Breast epithelium (tissue), 4 donors: Measurements from ENCODE around the gene CFDP1. TPM values are rescaled to one million over a fixed set of nuclear protein-coding genes. Genes with fewer than 3 reads are reported as not detected.

Experiments
- DNase-seq, 2 donors: peaks; one replicate each; pipeline ENCODE4 v3.0.0-alpha.2; 2019; ENCODE audit warnings: low spot score in 2 of 2
- H3K27ac ChIP-seq, 2 donors: fragments of 200-600 bp; sonication (generic) in 1 of 2; one replicate each; pipeline ENCODE4 v1.5.1; 2016 to 2019; ENCODE audit warnings: mild to moderate bottlenecking in 1 of 2
- H3K27me3 ChIP-seq, 2 donors: fragments of 200-600 bp; sonication (generic) in 1 of 2; one replicate each; pipeline versions ENCODE4 v1.5.1 to v1.6.0; 2017 to 2019; ENCODE audit warnings: control low read depth in 1 of 2, mild to moderate bottlenecking in 1 of 2
- H3K36me3 ChIP-seq: fragments of 200-600 bp; one replicate; pipeline ENCODE4 v1.5.1; 2019
- H3K4me1 ChIP-seq, 2 donors: fragments of 200-600 bp; sonication (generic); one replicate each; pipeline ENCODE4 v1.5.1; 2016 to 2019; ENCODE audit warnings: control low read depth in 1 of 2
- H3K4me3 ChIP-seq, 3 donors: fragments of 200-600 bp; sonication (generic); 1 replicate in 2 of 3; 2 replicates in 1 of 3; pipeline ENCODE4 v1.5.1; 2016 to 2019; ENCODE audit warnings: mild to moderate bottlenecking in 3 of 3, moderate library complexity in 2 of 3
- H3K9me3 ChIP-seq, 2 donors: fragments of 200-600 bp; sonication (generic) in 1 of 2; one replicate each; pipeline ENCODE4 v1.5.1; 2016 to 2019; ENCODE audit warnings: control low read depth in 1 of 2
- POLR2A ChIP-seq: fragments of 450-650 bp; IDR thresholded peaks from one replicate; pipeline ENCODE4 v1.6.1; 2016; ENCODE audit warnings: antibody characterized with exemption, mild to moderate bottlenecking, moderate library complexity
- POLR2AphosphoS5 ChIP-seq, 3 donors: sonication (generic); formaldehyde crosslinking; IDR thresholded peaks; one replicate each; pipeline ENCODE4 v1.6.1; 2017; ENCODE audit warnings: antibody characterized with exemption in 3 of 3
- intact Hi-C: fragments of 100-400 bp; cut with DNase I; formaldehyde crosslinking; loops from one replicate; pipeline ENCODE4 v1.15.1; 2023; ENCODE audit warnings: low total_unique reads
- total RNA-seq, 3 donors: library from RNA; depleted of rRNA; stranded (reverse); fragments of >200 nt; gene quantifications; one replicate each; pipeline ENCODE4 v1.1.0, GENCODE V29; 2016
- TF ChIP-seq, protein P1 (sequence below), 3 donors: fragments of 450-650 bp; IDR thresholded peaks; one replicate each; pipeline ENCODE4 v1.5.1; 2016 to 2017; ENCODE audit warnings: antibody characterized with exemption in 3 of 3, mild to moderate bottlenecking in 3 of 3, moderate library complexity in 3 of 3

Gene CFDP1
- total RNA-seq, 3 donors from 2014 or later = 55.5 to 81.9 (median 80.9) TPM

DNA sequence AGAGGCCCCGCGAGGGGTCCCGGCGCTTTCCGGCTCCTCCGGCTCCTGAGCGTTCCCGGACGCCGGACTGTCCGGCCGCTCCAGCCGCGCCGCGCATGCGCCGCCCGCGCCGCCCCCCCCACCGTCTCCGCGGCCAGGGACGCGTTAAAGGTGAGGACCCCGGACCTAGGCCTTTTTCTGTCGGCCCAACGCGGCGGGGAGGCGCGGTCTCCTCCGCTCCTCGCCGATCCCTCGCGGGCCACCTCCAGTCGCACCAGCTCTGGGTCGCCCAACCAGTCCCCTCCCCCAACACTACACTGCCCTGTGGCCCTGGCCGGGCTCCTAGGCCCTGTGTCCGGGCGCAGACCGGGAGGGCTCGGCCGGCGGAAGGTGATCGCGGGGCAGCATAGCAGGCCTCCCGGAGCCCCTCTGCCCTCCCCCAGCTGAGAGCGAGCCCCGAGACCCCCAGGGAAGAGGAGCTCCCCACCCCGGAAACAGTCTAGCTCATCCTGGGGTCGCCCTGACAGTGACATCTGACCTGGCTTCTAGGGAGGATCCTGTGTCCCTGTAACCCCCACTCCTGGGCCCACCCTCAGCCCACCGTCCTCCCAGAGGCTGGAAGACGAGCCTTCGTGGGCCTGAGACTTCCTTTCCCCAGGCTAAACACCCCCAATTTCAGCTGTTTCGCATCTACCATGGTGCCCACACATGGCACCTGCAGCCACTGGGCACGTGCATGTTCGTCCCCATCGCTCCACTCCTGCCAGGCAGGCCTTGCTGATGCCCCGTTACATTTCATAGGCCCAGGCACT is 167.2 kb downstream of the CFDP1 start:
- H3K4me1 ChIP-seq = peaks cover 0 to 27% of the 10 kb centered on the region in 2 donors
- H3K36me3 ChIP-seq = no peaks in the 10 kb centered on the region
- peak overlapping the region; percentile 88 to 96 (median 93) for H3K4me3 ChIP-seq
- intact Hi-C loops = no loop called here
- H3K9me3 ChIP-seq = no peaks in the 10 kb centered on the region
- peak overlapping the region; percentile 87 to 94 for H3K27ac ChIP-seq
- no peaks in the 10 kb centered on the region for H3K27me3 ChIP-seq
- TF ChIP-seq POLR2AphosphoS5 (IDR thresholded peaks at IDR 0.05) = peak; percentile 35 to 52 (median 44)
- no peak for TF ChIP-seq POLR2A
- TF ChIP-seq, protein P1, sequence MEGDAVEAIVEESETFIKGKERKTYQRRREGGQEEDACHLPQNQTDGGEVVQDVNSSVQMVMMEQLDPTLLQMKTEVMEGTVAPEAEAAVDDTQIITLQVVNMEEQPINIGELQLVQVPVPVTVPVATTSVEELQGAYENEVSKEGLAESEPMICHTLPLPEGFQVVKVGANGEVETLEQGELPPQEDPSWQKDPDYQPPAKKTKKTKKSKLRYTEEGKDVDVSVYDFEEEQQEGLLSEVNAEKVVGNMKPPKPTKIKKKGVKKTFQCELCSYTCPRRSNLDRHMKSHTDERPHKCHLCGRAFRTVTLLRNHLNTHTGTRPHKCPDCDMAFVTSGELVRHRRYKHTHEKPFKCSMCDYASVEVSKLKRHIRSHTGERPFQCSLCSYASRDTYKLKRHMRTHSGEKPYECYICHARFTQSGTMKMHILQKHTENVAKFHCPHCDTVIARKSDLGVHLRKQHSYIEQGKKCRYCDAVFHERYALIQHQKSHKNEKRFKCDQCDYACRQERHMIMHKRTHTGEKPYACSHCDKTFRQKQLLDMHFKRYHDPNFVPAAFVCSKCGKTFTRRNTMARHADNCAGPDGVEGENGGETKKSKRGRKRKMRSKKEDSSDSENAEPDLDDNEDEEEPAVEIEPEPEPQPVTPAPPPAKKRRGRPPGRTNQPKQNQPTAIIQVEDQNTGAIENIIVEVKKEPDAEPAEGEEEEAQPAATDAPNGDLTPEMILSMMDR (IDR thresholded peaks at IDR 0.05) = no peak
- DNase-seq = peak in 1 of 2 donors; percentile 78

DNA sequence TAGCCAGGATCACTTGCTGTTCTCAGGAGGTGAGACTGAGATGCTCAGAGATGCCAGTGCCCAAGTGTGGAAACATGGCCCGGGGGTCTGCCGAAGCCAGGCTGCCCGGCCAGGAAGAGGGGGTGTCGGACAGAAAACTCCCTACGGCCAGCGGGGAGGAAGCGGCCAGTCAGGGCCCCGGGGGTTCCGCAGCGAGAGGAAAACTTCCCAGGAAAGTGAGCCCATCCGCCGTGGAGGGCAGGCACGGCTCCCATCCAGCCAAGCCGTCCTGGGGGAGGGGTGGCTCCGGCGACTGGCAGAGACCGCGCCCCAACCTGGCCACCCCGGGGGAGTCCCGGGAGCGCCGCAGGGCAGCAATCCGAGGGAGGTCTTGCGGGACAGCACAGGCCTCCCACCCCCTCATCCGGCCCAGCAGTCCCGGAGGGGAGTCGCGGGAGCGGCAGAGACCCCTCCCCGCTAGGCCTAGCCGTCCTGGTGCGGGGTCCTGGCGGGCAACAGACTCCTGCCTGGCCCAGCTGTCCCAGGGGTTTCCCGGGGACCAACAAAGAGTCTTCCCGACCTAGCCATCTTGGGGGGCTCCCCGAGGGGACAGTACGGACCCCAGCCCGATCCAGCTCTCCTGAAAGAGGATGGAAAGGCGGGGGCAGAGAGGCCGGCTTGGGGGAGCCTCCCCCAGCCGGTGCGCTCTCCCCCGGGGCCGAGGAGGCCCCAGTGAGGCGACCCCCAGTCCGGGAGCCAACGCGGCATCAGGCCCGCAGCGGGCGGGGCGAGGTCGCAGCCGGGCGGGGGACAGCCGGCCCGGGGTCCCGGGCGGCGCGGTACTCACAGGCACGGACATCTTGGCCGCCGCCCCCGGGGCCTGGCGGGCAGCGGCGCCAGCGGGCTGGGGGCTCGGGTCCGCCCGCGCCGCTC is 168.0 kb downstream of the CFDP1 start:
- Histone ChIP-seq H3K27ac (peak overlapping the region; percentile 87 to 94), H3K4me1 (peaks cover 0 to 27% of the 10 kb centered on the region in 2 donors), H3K9me3 (no peaks in the 10 kb centered on the region), H3K27me3 (no peaks in the 10 kb centered on the region), H3K4me3 (peak overlapping the region; percentile 88 to 96 (median 93)), H3K36me3 (no peaks in the 10 kb centered on the region)
- TF ChIP-seq POLR2AphosphoS5 (IDR thresholded peaks at IDR 0.05) (no peak), POLR2A (no peak)
- DNase-seq = no peak
- intact Hi-C loops = no loop called here

DNA sequence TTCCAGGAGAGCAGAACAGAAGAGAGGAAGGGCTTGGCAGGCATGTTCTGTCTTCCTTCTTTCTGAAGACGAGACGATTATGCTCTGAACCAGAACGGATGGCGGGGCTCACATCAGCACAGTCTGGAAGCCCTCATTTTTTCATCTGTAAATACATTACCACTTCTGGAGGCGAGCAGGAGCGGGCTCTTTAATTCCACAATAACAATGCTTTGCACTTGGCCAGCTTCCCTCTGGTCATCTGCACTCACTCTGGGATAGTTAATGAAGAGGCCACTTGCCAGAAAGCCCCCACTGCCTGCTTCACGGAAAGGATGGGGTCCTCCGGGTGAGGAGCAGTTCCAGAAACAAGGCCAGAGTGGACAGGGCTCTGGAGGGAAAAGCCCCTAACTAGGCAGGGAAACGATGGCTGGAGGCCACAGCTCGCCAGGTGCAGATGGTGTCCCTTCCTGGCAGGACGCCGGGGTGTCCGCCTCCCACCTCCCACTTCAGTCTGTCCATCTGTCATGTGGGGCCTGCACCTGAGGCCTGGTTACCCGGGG is 168.8 kb downstream of the CFDP1 start:
- H3K9me3 ChIP-seq = no peaks in the 10 kb centered on the region
- H3K4me3 ChIP-seq = peak overlapping the region; percentile 88 to 96 (median 93)
- H3K4me1 ChIP-seq = peaks cover 0 to 27% of the 10 kb centered on the region in 2 donors
- TF ChIP-seq POLR2AphosphoS5 (IDR thresholded peaks at IDR 0.05) = no peak
- TF ChIP-seq POLR2A = no peak
- TF ChIP-seq, protein P1 (IDR thresholded peaks at IDR 0.05) = no peak
- intact Hi-C loops = no loop called here
- no peaks in the 10 kb centered on the region for H3K27me3 ChIP-seq
- no peaks in the 10 kb centered on the region for H3K36me3 ChIP-seq
- no peak for DNase-seq
- H3K27ac ChIP-seq = peak overlapping the region; percentile 87 to 94

DNA sequence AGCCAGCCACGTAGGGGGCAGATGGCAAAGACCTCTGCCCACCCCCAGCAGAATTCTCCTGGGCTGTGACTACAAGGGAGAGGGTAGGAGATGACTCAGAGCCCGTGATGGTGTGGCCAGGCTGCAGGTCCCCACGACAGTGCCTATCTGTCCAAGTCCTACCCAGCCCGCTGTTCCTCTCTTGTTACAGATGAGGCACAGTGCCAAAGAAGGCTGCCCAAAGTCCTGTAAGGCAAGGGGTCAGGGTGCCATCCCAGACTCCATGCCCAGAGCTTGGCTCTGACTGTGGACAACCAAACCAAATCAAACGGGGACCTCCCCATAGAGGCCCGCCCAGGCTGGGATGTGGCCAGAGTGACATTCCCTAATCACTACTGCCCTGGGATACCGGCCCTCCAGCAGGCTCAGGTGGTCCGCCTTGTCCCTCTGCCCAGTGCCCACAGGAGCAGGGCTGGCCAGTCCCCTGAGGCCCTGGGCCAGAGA is 169.3 kb downstream of the CFDP1 start:
- no peaks in the 10 kb centered on the region for H3K9me3 ChIP-seq
- no peak for DNase-seq
- peaks cover 0 to 27% of the 10 kb centered on the region in 2 donors for H3K4me1 ChIP-seq
- TF ChIP-seq POLR2A = no peak
- TF ChIP-seq POLR2AphosphoS5 (IDR thresholded peaks at IDR 0.05) = no peak
- TF ChIP-seq, protein P1 (IDR thresholded peaks at IDR 0.05) = no peak
- intact Hi-C loops = no loop called here
- peak overlapping the region; percentile 88 to 96 (median 93) for H3K4me3 ChIP-seq
- no peaks in the 10 kb centered on the region for H3K27me3 ChIP-seq
- H3K27ac ChIP-seq = peak overlapping the region; percentile 87 to 94
- H3K36me3 ChIP-seq = no peaks in the 10 kb centered on the region

DNA sequence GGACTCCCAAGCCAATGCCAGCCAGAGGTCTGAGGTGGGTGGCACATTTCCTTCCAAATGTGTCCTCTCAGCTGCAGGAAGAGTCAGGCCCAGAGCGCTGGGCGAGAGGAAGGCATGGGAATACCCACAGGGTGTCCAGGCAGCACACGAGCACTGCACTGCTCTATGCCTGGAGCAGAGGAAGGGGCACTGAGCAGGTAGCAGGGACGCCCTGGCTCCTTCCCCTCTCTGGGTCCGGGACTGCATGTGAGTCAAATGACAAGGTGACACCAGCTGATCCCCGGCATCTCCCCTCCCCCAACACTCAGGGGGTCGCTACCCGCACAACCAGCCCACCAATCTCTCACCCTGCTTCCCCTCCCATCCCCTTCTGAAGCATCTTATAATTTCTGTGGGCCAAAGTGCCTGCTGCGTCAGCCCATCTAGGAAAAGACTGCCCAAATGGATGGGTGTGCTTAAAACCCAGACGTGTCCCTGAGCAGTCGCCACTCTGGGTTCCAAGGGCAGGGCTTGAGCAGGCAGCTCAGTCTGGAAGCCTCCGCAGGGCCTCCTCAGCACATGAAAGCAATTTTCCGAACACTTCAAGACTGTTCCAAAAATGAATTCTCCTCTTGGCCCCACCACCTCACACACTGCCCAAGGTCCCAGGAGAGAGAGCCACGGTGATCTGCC is 169.9 kb downstream of the CFDP1 start:
- no peaks in the 10 kb centered on the region for H3K9me3 ChIP-seq
- peak overlapping the region in 2 of 3 donors; percentile 88 to 93 for H3K4me3 ChIP-seq
- no peak for DNase-seq
- H3K36me3 ChIP-seq = no peaks in the 10 kb centered on the region
- peak overlapping the region; percentile 87 to 94 for H3K27ac ChIP-seq
- H3K4me1 ChIP-seq = peaks cover 5 to 32% of the 10 kb centered on the region in 2 donors
- TF ChIP-seq POLR2AphosphoS5 (IDR thresholded peaks at IDR 0.05) (no peak), POLR2A (no peak)
- TF ChIP-seq, protein P1 (IDR thresholded peaks at IDR 0.05) = no peak
- intact Hi-C loops = no loop called here
- no peaks in the 10 kb centered on the region for H3K27me3 ChIP-seq
